Measurements from ENCODE around the gene CFD.

GRCh38 chr19:872266-872951, 12.9 kb downstream of the CFD start:
- TF ChIP-seq POLR2A (IDR thresholded peaks at IDR 0.05) (no peak), CTCF (IDR thresholded peaks at IDR 0.05) (no peak)
